GM15510 (cell line): Measurements from ENCODE around the gene FPGS.

ENCODE experiments used
- POLR2A ChIP-seq: IDR thresholded peaks from 3 replicates; pipeline ENCODE4 v1.6.1; 2011; ENCODE audit warnings: borderline replicate concordance; ENCODE audit not compliant: insufficient read length; ENCODE audit errors: extremely low read depth

Gene FPGS

GRCh38 chr9:127835991-127836516, 33.4 kb downstream of the FPGS start:
- TF ChIP-seq POLR2A = no peak

GRCh38 chr9:127837346-127837745, 34.7 kb downstream of the FPGS start:
- TF ChIP-seq POLR2A = no peak

DNA sequence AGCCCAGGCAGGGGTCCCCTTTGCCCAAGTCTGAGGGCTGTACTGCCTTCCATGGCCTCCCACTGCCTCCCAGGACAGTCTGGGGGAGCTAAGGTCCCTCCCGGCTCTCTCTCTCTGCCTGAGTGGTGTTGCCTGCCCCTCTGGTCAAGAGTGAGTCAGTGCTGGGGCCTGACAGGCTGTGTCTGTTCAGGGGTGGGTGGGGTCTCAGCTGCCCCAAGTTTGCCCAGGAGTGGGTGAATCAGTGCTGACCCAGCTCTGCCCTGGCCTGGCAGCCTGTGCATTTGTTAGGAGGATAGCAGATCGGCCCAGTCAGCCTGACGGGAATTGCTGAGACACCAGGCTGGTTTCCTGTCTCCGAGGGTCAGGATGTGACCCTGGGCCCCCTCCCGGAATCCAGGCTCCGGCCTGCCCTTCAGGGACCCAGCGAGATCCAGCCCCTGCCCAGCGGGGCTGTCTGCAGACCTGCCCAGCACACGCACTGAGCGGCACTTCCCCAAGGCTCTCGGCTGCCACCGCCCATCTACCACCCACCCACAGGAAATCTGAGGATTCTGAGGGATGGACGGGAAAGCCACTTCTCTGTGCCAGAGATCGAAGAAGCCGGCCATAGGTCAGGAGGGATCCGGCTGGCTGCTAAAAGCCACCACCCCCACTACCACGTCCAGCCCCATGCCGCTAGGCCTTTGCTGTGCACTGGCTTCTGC, 35.8 kb downstream of the FPGS start:
- no peak for TF ChIP-seq POLR2A

- no peak for TF ChIP-seq POLR2A
Measured at GRCh38 chr9:127841087-127841835, 38.6 kb downstream of the FPGS start.

- no peak for TF ChIP-seq POLR2A
Measured at GRCh38 chr9:127844821-127845359, 42.2 kb downstream of the FPGS start.

DNA sequence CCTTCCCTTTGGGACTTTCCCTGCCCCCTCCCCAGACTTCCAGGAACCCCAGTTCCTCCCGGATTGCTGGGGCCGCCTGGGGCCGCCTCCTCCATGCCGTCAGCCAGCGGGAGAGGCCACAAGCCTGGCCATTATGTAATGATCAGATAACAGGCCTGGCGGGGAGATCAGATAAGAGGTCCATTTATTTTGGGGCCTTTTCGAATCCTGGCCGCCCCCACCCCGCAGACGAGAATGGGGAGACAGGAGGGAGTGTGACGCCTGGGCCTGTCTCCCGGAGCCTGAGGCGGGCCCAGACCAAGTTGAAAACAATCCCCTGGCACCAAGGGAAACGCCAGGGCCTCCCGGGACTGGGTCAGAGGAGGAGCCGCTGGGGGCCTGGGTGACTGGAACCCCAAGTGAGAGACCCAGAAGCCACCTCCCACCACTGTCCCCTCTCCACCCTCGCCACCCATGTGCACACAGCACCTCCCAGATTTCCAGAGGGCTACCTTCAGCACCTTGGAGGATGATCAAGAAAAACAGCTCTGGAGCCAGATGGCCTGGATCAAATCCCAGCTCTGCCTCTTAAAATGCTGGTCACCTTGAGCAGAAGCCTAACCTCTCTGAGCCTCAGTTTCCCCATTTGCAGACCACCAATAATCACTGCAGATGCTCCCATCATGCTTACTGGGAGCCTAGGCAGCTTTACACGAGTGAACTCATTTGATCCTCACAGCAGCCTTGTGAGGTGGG, 43.9 kb downstream of the FPGS start:
- no peak for TF ChIP-seq POLR2A

DNA sequence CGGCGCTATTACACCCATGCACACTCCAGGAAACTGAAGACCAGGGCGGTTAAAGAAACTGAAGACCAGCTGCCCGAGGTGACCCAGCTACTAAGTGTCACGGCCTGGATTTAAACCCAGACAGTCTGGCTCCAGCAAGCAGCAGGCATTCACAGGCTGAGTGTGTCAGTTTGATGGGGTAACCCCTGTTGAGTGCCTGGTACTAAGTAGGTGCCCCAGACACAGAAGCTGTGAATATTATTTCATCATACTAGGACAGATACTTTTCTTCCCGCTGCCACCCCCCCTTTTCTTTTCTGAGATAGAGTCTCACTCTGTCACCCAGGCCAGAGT, 44.5 kb downstream of the FPGS start:
- no peak for TF ChIP-seq POLR2A

DNA sequence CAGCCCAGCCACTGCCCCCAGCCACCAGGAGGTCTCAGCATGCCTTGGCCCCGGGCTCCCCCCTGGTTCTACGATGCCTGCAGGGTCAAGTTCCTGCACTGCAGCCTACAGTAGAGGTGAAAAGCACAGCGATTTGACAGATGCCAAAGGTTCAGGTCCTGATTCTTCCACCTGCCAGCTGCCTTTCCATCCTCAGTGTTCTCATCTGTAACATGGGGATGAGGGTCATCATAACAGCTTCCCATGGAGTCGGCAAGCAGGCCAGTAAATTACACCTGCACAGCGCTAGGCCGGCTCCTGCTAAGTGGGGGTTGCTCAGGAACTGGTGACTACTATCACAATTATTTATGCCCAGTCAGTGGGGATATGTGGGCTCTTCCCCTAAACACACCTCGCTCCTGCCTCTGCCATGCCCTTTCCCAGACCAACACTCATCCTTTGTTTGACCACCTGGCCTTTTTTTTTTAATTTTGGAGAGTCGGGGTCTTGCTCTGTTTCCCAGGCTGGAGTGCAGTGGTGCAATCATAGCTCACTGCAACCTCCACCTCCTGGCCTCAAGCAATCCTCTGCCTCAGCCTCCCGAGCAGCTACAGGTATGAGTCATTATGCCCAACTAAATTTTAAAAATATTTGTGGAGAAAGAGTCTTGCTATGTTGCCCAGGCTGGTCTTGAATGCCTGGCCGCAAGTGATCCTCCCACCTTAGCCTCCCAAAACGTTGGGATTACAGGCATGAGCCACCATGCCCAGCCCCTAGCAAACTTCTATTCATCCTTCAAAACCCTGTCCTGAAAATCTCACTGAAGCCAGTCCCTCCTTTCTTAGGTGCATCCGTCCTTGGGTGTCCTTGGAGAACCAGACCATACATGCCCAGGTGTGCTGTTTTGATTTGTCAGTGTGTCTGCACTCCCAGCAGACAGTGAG, 45.4 kb downstream of the FPGS start:
- TF ChIP-seq POLR2A = no peak

DNA sequence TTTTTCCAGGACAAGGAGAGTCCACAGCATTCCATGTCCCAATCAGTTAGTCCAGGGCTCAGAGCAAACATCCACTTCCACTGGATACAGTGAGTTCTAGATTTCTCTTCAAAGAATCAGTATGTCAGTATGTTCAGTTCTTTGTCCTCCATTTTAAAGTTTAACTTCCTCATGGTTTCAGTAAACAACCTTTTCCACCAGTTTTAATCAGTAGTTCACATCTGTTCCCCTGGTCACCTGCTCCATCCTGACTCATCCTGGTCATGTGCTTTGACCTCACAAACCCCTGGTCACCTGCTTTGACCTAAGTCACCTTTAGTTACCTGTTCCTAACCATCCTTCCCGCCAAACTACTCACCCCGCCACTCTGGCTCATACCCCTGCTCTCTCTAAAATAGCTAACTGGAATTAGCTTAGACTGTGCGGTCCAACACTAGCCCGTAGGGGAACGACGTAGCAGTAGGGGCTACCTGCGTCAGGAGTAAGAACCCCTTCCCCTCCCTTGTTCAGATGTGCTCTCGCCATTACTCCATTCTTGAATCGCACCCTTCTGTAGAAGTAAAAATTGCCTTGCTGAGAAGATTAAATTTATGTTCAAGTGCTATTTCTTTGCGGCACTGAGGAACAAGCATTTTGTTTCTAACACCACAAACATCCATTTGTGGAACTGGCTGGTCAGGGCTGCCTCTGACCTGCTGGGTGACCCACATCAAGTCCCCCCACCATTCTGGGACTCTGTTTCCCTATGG, 46.2 kb downstream of the FPGS start:
- no peak for TF ChIP-seq POLR2A

DNA sequence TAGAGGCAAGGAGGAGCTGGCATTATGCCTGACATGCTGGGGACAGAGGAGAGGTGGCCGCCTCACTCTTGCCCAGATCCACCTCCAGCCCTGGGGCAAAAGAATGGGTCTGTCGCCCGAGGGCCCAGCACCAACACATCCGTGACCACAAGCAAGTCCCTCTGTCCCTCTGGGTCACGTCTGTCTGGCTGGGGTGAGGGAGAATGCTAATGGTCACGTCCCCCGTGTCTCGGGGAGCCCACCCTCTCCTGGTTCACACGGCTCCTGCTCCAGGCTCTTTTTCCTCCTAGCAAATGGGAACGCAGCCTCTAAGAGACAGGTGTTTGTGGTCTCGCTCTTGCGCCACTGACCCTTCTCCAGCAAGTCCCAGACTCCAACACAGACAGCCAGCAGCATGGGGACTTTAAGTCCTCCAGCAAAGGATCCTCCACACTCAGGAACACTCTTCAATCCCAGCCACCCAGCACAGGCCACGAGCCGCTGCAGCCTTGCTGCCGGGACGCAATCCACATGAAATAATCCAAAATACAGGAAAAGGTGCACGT, 47.7 kb downstream of the FPGS start:
- no peak for TF ChIP-seq POLR2A

- no peak for TF ChIP-seq POLR2A
Measured at GRCh38 chr9:127852829-127853228, 50.1 kb downstream of the FPGS start.

DNA sequence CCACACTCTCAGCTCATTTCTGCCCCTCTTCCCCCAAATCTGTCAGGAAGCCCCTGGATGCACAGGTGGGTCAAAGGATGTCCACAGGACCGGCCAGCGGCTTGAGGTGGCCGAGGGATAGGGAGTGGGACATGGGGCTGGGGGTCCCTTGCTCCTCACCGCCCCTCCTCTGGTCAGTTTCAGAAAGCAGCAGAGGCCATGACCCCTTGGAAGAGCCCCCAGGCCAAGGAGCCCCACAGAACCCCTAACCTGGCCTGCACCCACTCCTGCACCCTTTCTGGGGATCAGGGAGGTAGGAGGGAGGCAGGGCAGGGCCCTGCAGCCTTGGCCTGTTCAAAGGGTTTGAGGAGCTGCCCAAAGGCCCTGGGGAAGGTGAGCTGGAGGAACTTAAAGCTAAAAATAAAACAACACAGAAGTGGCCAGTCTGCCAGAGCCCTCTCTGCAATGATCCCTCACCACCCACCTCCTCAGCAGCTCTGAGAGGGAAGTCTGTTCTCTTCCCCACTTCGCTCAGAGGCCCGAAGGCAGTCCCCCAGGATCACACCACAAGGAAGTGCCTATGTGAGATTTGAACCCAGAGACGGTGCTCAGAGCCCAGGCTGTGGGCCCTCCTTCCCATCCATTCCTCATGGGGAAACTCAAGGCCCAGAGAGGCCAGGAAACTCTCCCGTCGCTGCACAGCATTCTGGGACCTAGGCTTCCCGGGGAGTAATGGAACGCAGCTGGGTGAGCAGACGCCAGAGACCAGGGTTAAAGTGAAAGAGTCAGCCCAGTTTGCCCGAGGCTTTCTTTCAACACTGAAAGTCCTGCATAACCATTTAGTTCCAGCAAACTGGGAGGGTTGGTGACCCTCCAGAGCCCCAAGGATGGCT, 50.9 kb downstream of the FPGS start:
- TF ChIP-seq POLR2A = no peak

GRCh38 chr9:127854184-127854806, 51.6 kb downstream of the FPGS start, which contains the start of gene ENG:
ENG (minus strand) TSS chr9:127854658; CDS start chr9:127854355, 303 bp downstream.
- TF ChIP-seq POLR2A = peak; percentile 34
